Mucosa of stomach (tissue), 1 donor: ENCODE measurements around the gene ITPRIP.

Experiments
- H3K27me3 ChIP-seq: one replicate; pipeline ENCODE4 v1.7.0; 2013; ENCODE audit warnings: mild to moderate bottlenecking, low read length; ENCODE audit not compliant: control insufficient read depth, insufficient read depth
- H3K36me3 ChIP-seq: one replicate; pipeline ENCODE4 v1.7.0; 2013; ENCODE audit warnings: low read length; ENCODE audit not compliant: control insufficient read depth, insufficient read depth
- H3K4me1 ChIP-seq: one replicate; pipeline ENCODE4 v1.7.0; 2013; ENCODE audit warnings: mild to moderate bottlenecking, low read length; ENCODE audit not compliant: control insufficient read depth, insufficient read depth
- H3K4me3 ChIP-seq: one replicate; pipeline ENCODE4 v1.7.0; 2013; ENCODE audit warnings: low read length
- H3K9ac ChIP-seq: one replicate; pipeline ENCODE4 v1.7.0; 2013; ENCODE audit warnings: mild to moderate bottlenecking, low read length, moderate library complexity
- H3K9me3 ChIP-seq: one replicate; pipeline ENCODE4 v1.7.0; 2013; ENCODE audit warnings: mild to moderate bottlenecking, low read length, moderate library complexity; ENCODE audit not compliant: control insufficient read depth
- donor health status: Pancreatic carcinoma.

ITPRIP gene

GRCh38 chr10:104337521-104337984 is 712 bp downstream of the ITPRIP start:
- Histone ChIP-seq H3K9ac (peak overlapping the region; percentile 87), H3K9me3 (no peaks in the 10 kb centered on the region), H3K4me1 (peaks cover 33% of the 10 kb centered on the region), H3K36me3 (no peaks in the 10 kb centered on the region), H3K27me3 (no peaks in the 10 kb centered on the region), H3K4me3 (peak overlapping the region; percentile 84)

- H3K4me1 ChIP-seq: peaks cover 39% of the 10 kb centered on the region
- H3K4me3 ChIP-seq: peak overlapping the region; percentile 84
- peak overlapping the region; percentile 87 for H3K9ac ChIP-seq
- H3K9me3 ChIP-seq: no peaks in the 10 kb centered on the region
- H3K27me3 ChIP-seq: no peaks in the 10 kb centered on the region
- no peaks in the 10 kb centered on the region for H3K36me3 ChIP-seq
These were observed 1.3 kb downstream of the ITPRIP start for GRCh38 chr10:104336821-104337467.

GRCh38 chr10:104334965-104335650 is 3.2 kb downstream of the ITPRIP start:
- Histone ChIP-seq H3K9ac (no peak overlapping the region), H3K27me3 (no peaks in the 10 kb centered on the region), H3K4me1 (peaks cover 49% of the 10 kb centered on the region), H3K36me3 (no peaks in the 10 kb centered on the region), H3K9me3 (no peaks in the 10 kb centered on the region), H3K4me3 (no peak overlapping the region)

- Histone ChIP-seq H3K27me3 (no peaks in the 10 kb centered on the region), H3K4me3 (no peak overlapping the region), H3K36me3 (no peaks in the 10 kb centered on the region), H3K9me3 (no peaks in the 10 kb centered on the region), H3K9ac (no peak overlapping the region), H3K4me1 (peaks cover 51% of the 10 kb centered on the region)
These were observed 3.7 kb downstream of the ITPRIP start for GRCh38 chr10:104334561-104334960.

- no peak overlapping the region for H3K9ac ChIP-seq
- H3K9me3 ChIP-seq: no peaks in the 10 kb centered on the region
- H3K4me1 ChIP-seq: peaks cover 51% of the 10 kb centered on the region
- no peak overlapping the region for H3K4me3 ChIP-seq
- H3K36me3 ChIP-seq: no peaks in the 10 kb centered on the region
- no peaks in the 10 kb centered on the region for H3K27me3 ChIP-seq
These were observed 4.4 kb downstream of the ITPRIP start for GRCh38 chr10:104333728-104334373.

- H3K4me3 ChIP-seq: no peak overlapping the region
- no peak overlapping the region for H3K9ac ChIP-seq
- H3K36me3 ChIP-seq: no peaks in the 10 kb centered on the region
- no peaks in the 10 kb centered on the region for H3K9me3 ChIP-seq
- no peaks in the 10 kb centered on the region for H3K27me3 ChIP-seq
- peaks cover 57% of the 10 kb centered on the region for H3K4me1 ChIP-seq
These were observed 5.1 kb downstream of the ITPRIP start for GRCh38 chr10:104333032-104333727.

- H3K4me3 ChIP-seq: no peak overlapping the region
- H3K27me3 ChIP-seq: no peaks in the 10 kb centered on the region
- no peaks in the 10 kb centered on the region for H3K36me3 ChIP-seq
- no peaks in the 10 kb centered on the region for H3K9me3 ChIP-seq
- H3K9ac ChIP-seq: peak overlapping the region; percentile 44
- H3K4me1 ChIP-seq: peaks cover 64% of the 10 kb centered on the region
These were observed 5.8 kb downstream of the ITPRIP start for GRCh38 chr10:104332243-104333031.

GRCh38 chr10:104331208-104331838 is 6.9 kb downstream of the ITPRIP start:
- H3K9me3 ChIP-seq: no peaks in the 10 kb centered on the region
- no peaks in the 10 kb centered on the region for H3K27me3 ChIP-seq
- H3K4me1 ChIP-seq: peaks cover 63% of the 10 kb centered on the region
- no peak overlapping the region for H3K4me3 ChIP-seq
- H3K9ac ChIP-seq: peak overlapping the region; percentile 44
- no peaks in the 10 kb centered on the region for H3K36me3 ChIP-seq

- Histone ChIP-seq H3K4me1 (peaks cover 62% of the 10 kb centered on the region), H3K9ac (peak overlapping the region; percentile 25), H3K27me3 (no peaks in the 10 kb centered on the region), H3K36me3 (no peaks in the 10 kb centered on the region), H3K9me3 (no peaks in the 10 kb centered on the region), H3K4me3 (no peak overlapping the region)
These were observed 7.8 kb downstream of the ITPRIP start for GRCh38 chr10:104330168-104331110.

- Histone ChIP-seq H3K4me1 (peaks cover 55% of the 10 kb centered on the region), H3K9me3 (no peaks in the 10 kb centered on the region), H3K36me3 (no peaks in the 10 kb centered on the region), H3K4me3 (no peak overlapping the region), H3K27me3 (no peaks in the 10 kb centered on the region), H3K9ac (no peak overlapping the region)
These were observed 8.5 kb downstream of the ITPRIP start for GRCh38 chr10:104329735-104330134.
